Endothelial cell of umbilical vein (primary cell): ENCODE results near the gene FGFRL1. TPM values are rescaled to one million over a fixed set of nuclear protein-coding genes. Genes with fewer than 3 reads are reported as not detected.

Experiments used
- BruUV-seq: library from RNA; stranded (reverse); fragments of 400-500 nt; replicated peaks from 2 replicates; lab custom pipeline; 2021; lab: Mats Ljungman, UMichigan
- CTCF ChIA-PET: fragments of 300-600, 350-600 bp; sonication (Branson Sonifier 250); formaldehyde crosslinking; loops from one replicate; lab custom pipeline; 2021; ENCODE audit warnings: antibody characterized with exemption, inconsistent platforms; lab: Charles Lee
- POLR2A ChIA-PET: fragments of 300-600, 350-600 bp; sonication (Branson Sonifier 250); formaldehyde crosslinking; loops from one replicate; lab custom pipeline; 2021; ENCODE audit warnings: antibody characterized with exemption, inconsistent platforms; lab: Charles Lee
- DNase-seq: peaks from one replicate; pipeline ENCODE4 v3.0.0-alpha.2; 2011; ENCODE audit warnings: low read depth, low spot score
- FAIRE-seq: peaks from 2 replicates; lab custom pipeline; 2011; peaks lifted over from hg19 to GRCh38; lab: Jason Lieb, UNC
- H2AFZ ChIP-seq: 2 replicates; pipeline ENCODE4 v1.6.0; 2012; ENCODE audit warnings: low read depth, low read length, control low read depth, inconsistent platforms
- H3K27ac ChIP-seq: 2 replicates; pipeline ENCODE4 v1.5.1; 2011; ENCODE audit warnings: low read depth, mild to moderate bottlenecking, control low read depth, low read length, moderate library complexity; ENCODE audit not compliant: insufficient read depth
- H3K27me3 ChIP-seq, 2 experiments: 2 replicates each; pipeline versions ENCODE4 v1.6.0 to v1.6.1; 2011; ENCODE audit warnings: low read length in 2 of 2, mixed read lengths in 1 of 2; ENCODE audit not compliant: control insufficient read depth in 2 of 2, insufficient read depth in 2 of 2
- H3K36me3 ChIP-seq, 2 experiments: 2 replicates in 1 of 2; 3 replicates in 1 of 2; pipeline ENCODE4 v1.5.1; 2011; ENCODE audit warnings: low read length in 2 of 2, mild to moderate bottlenecking in 1 of 2, moderate library complexity in 1 of 2; ENCODE audit not compliant: control insufficient read depth in 2 of 2, insufficient read depth in 2 of 2; ENCODE audit errors: extremely low read depth in 1 of 2
- H3K4me1 ChIP-seq: 3 replicates; pipeline ENCODE4 v1.5.1; 2011; ENCODE audit warnings: mild to moderate bottlenecking, low read length; ENCODE audit not compliant: control insufficient read depth, insufficient read depth; ENCODE audit errors: extremely low read depth
- H3K4me2 ChIP-seq: 2 replicates; pipeline ENCODE4 v1.6.1; 2011; ENCODE audit warnings: low read length, control low read depth, mixed read lengths; ENCODE audit not compliant: insufficient read depth
- H3K4me3 ChIP-seq, 3 experiments: fragments of 200-600 bp in 1 of 3; sonication (generic), shearing (Covaris generic) in 1 of 3; replicated peaks in 1 of 3; 2 replicates each; pipeline ENCODE4 v1.5.1; 2011 to 2016; ENCODE audit warnings: control low read depth in 3 of 3, low read length in 3 of 3, mild to moderate bottlenecking in 2 of 3, inconsistent platforms in 1 of 3, low read depth in 1 of 3, moderate library complexity in 1 of 3; ENCODE audit not compliant: insufficient read depth in 1 of 3
- H3K79me2 ChIP-seq: 2 replicates; pipeline ENCODE4 v1.6.0; 2012; ENCODE audit warnings: low read length, inconsistent platforms; ENCODE audit not compliant: control insufficient read depth, insufficient read depth
- H3K9ac ChIP-seq: replicated peaks from 2 replicates; pipeline ENCODE3; 2011; ENCODE audit warnings: low read length, control low read depth; ENCODE audit not compliant: insufficient read depth; ENCODE audit errors: extremely low read depth
- H3K9me1 ChIP-seq: replicated peaks from 3 replicates; pipeline ENCODE4 v1.6.0; 2011; ENCODE audit warnings: mild to moderate bottlenecking, low read length; ENCODE audit not compliant: control insufficient read depth, insufficient read depth; ENCODE audit errors: extremely low read depth
- H3K9me3 ChIP-seq: replicated peaks from 2 replicates; pipeline ENCODE4 v1.5.1; 2012; ENCODE audit warnings: low read length, inconsistent platforms; ENCODE audit not compliant: control insufficient read depth, insufficient read depth
- H4K20me1 ChIP-seq: replicated peaks from 2 replicates; pipeline ENCODE3; 2011; ENCODE audit warnings: mild to moderate bottlenecking, low read length; ENCODE audit not compliant: control insufficient read depth, insufficient read depth; ENCODE audit errors: extremely low read depth
- GATA2 ChIP-seq: IDR thresholded peaks from 2 replicates; pipeline ENCODE4 v1.7.0; 2011; ENCODE audit warnings: low read depth, mild to moderate bottlenecking, moderate library complexity, mixed read lengths, low read length; ENCODE audit not compliant: insufficient read length, insufficient read depth
- MYC ChIP-seq: IDR thresholded peaks from one replicate; pipeline ENCODE4 v1.6.1; 2011; ENCODE audit warnings: mild to moderate bottlenecking, low read depth, low read length
- POLR2A ChIP-seq: IDR thresholded peaks from 2 replicates; pipeline ENCODE4 v1.6.1; 2012; ENCODE audit warnings: low read depth, mild to moderate bottlenecking, control low read depth, low read length
- POLR2AphosphoS5 ChIP-seq: IDR thresholded peaks from 2 replicates; pipeline ENCODE4 v1.6.1; 2012; ENCODE audit warnings: low read depth, mild to moderate bottlenecking, control low read depth, low read length, moderate library complexity; ENCODE audit not compliant: insufficient read depth
- dilution Hi-C: fragments of 300-500 bp; cut with MboI; formaldehyde crosslinking; loops from one replicate; pipeline ENCODE4 v1.15.0; 2019; ENCODE audit warnings: low sequenced_read_pairs; ENCODE audit not compliant: extremely low pct_ligation_motif_present
- intact Hi-C: fragments of 100-400 bp; cut with micrococcal nuclease; formaldehyde crosslinking; loops from one replicate; pipeline ENCODE4 v1.10.0; 2022
- polyA plus RNA-seq, 4 experiments: library from polyadenylated mRNA; depleted of rRNA in 3 of 4; stranded (reverse) in 3 of 4; unstranded in 1 of 4; fragments of >200 nt; gene quantifications; 2 replicates each; pipeline versions ENCODE4 v1.2.1 to v1.2.3, GENCODE V29; 2011 to 2012; ENCODE audit warnings: missing spikeins in 1 of 4
- total RNA-seq: library from RNA; stranded (reverse); gene quantifications from 2 replicates; pipeline ENCODE4 v1.2.3, GENCODE V29; 2021
- TF ChIP-seq, protein P1 (sequence below), 2 donors: IDR thresholded peaks; 1 replicate in 1 of 2; 2 replicates in 1 of 2; pipeline ENCODE4 v1.5.1; 2011; ENCODE audit warnings: low read length in 2 of 2, mild to moderate bottlenecking in 2 of 2, moderate library complexity in 2 of 2, control low read depth in 1 of 2, inconsistent platforms in 1 of 2, low read depth in 1 of 2; ENCODE audit not compliant: insufficient read depth in 1 of 2; ENCODE audit errors: extremely low read depth in 1 of 2
- TF ChIP-seq, protein P2 (sequence below): IDR thresholded peaks from 2 replicates; pipeline ENCODE4 v1.6.1; 2011; ENCODE audit not compliant: insufficient read depth, insufficient read length

Gene FGFRL1
- total and polyA plus RNA-seq, 2 donors (not counting 3 experiments of a cell fraction or from before 2014, with no cell fraction given) = 33.3 to 74.6 TPM

DNA sequence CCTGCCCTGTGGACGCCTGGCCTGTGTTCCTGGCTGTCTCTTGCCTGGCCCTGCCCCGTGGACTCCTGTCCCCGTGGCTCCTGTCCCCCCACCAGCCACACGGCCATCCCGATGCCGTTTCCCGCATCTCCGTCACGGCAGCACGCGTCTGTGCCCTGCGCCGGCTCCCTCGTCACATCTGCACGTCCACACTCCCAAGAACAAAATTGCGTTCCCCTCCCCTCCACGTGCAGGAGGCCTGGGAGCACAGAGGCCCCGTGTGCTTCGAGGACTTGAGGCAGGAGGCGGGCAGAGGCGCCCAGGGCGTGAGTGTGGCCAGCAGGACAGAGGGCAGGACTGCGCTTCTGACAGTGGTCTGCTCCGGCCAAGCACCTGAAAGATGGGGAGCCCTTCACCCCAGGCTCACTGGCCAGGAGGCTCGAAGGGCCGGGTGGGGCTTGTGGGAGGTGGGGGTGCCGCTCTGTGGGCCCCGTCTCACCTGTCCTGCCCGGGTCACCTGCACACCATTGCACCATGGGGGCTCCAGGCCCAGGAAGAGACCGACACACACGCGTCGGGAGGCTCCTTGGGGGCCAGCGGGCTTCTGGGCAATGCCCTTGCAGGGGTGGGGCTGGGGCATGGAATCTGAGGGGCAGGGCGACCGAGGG is 17.3 kb downstream of the FGFRL1 start:
- peaks cover 0 to 15% of the 10 kb centered on the region in 2 experiments for H3K36me3 ChIP-seq
- H2AFZ ChIP-seq = no peak overlapping the region
- H3K27me3 ChIP-seq = no peaks in the 10 kb centered on the region
- dilution Hi-C loops = no loop called here
- no peak for FAIRE-seq
- no peaks in the 10 kb centered on the region for H3K79me2 ChIP-seq
- ChIA-PET CTCF (no interaction called here), POLR2A (no interaction called here)
- TF ChIP-seq MYC (no peak), POLR2AphosphoS5 (no peak), GATA2 (no peak), POLR2A (no peak)
- TF ChIP-seq, protein P1, sequence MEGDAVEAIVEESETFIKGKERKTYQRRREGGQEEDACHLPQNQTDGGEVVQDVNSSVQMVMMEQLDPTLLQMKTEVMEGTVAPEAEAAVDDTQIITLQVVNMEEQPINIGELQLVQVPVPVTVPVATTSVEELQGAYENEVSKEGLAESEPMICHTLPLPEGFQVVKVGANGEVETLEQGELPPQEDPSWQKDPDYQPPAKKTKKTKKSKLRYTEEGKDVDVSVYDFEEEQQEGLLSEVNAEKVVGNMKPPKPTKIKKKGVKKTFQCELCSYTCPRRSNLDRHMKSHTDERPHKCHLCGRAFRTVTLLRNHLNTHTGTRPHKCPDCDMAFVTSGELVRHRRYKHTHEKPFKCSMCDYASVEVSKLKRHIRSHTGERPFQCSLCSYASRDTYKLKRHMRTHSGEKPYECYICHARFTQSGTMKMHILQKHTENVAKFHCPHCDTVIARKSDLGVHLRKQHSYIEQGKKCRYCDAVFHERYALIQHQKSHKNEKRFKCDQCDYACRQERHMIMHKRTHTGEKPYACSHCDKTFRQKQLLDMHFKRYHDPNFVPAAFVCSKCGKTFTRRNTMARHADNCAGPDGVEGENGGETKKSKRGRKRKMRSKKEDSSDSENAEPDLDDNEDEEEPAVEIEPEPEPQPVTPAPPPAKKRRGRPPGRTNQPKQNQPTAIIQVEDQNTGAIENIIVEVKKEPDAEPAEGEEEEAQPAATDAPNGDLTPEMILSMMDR (IDR thresholded peaks at IDR 0.05; ENCODE audit: extremely low read depth in 1 of 2, insufficient read depth in 1 of 2, low read depth in 1 of 2, low read length in 2 of 2) = no peak
- intact Hi-C loops = no loop called here
- no peak for DNase-seq
- H3K4me3 ChIP-seq = no peak overlapping the region
- H3K27ac ChIP-seq = no peak overlapping the region
- H3K4me2 ChIP-seq = no peak overlapping the region
- no peaks in the 10 kb centered on the region for H3K4me1 ChIP-seq
- no peaks in the 10 kb centered on the region for H4K20me1 ChIP-seq
- no TSS peak for BruUV-seq
- no peaks in the 10 kb centered on the region for H3K9me1 ChIP-seq
- H3K9me3 ChIP-seq = no peaks in the 10 kb centered on the region
- H3K9ac ChIP-seq = no peak overlapping the region

DNA sequence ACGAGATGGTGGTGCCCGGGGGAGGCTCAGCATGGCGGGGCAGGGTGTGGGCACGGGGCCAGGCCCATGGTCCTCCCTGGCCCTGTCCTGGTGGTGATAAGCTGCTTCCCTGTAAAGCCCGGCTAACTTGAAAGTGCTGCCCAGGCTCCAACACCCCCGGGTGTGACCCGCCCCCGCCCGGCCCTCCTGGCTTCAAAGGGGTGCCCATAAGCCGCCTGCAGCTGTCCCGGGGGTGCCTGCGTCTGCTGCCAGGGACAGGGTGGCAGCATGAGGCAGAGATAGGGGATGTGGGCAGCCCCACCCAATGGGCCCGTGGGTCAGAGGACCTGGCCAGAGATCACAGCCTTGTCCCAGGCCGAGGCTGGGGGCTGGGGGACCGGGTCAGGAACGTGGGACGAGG is 18.1 kb downstream of the FGFRL1 start:
- no peak for TF ChIP-seq MYC
- TF ChIP-seq, protein P2, sequence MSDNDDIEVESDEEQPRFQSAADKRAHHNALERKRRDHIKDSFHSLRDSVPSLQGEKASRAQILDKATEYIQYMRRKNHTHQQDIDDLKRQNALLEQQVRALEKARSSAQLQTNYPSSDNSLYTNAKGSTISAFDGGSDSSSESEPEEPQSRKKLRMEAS = no peak
- Histone ChIP-seq H3K4me1 (no peaks in the 10 kb centered on the region), H3K36me3 (peaks cover 0 to 13% of the 10 kb centered on the region in 2 experiments), H3K4me3 (no peak overlapping the region), H3K4me2 (no peak overlapping the region), H3K27ac (no peak overlapping the region), H3K9ac (no peak overlapping the region), H3K9me1 (no peaks in the 10 kb centered on the region), H4K20me1 (no peaks in the 10 kb centered on the region), H3K27me3 (no peaks in the 10 kb centered on the region), H3K9me3 (no peaks in the 10 kb centered on the region), H3K79me2 (no peaks in the 10 kb centered on the region), H2AFZ (no peak overlapping the region)
- no peak for DNase-seq
- BruUV-seq = no TSS peak
- no peak for FAIRE-seq
- CTCF ChIA-PET = no interaction called here
- POLR2A ChIA-PET = no interaction called here
- dilution Hi-C loops = no loop called here
- intact Hi-C loops = no loop called here
